Loucy (cell line): Measurements from ENCODE around the gene INSR.

Experiments used
- EZH2phosphoT487 ChIP-seq: fragments of 200-600 bp; IDR thresholded peaks from 2 replicates; pipeline ENCODE4 v1.6.1; 2018; ENCODE audit warnings: antibody characterized with exemption, mild to moderate bottlenecking, moderate library complexity, borderline replicate concordance
- TF ChIP-seq, protein P1 (sequence below): fragments of 200-600 bp; sonication (generic); conservative IDR thresholded peaks from 2 replicates; pipeline ENCODE4 v1.5.1; 2014; ENCODE audit warnings: mild to moderate bottlenecking, antibody characterized with exemption, low read length

DNA sequence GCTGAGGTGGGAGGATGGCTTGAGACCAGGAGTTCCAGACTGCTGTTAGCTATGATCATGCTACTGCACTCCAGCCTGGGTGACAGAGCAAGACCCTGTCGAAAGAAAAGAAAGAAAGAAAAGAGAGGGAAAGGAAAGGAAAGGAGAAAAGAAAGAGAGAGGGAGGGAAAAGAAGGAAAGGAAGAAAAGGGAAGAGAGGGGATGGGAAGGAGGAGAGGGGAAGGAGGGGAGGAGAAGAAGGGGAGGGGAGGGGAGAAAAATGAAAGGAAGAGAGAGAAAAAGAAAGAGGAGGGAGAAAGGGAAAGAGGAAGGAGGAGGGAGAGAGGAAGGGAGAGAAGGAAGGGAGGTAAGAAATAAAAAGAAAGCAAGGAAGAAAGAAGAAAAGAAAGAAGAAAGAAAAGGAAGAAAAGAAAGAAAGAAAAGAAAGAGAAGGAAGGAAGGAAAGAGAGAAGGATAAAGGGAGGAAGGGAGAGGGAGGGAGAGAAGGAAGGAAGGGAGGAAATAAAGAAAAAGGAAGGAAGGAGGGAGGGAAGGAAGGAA lies 44.1 kb downstream of the INSR start:
- TF ChIP-seq, protein P1, sequence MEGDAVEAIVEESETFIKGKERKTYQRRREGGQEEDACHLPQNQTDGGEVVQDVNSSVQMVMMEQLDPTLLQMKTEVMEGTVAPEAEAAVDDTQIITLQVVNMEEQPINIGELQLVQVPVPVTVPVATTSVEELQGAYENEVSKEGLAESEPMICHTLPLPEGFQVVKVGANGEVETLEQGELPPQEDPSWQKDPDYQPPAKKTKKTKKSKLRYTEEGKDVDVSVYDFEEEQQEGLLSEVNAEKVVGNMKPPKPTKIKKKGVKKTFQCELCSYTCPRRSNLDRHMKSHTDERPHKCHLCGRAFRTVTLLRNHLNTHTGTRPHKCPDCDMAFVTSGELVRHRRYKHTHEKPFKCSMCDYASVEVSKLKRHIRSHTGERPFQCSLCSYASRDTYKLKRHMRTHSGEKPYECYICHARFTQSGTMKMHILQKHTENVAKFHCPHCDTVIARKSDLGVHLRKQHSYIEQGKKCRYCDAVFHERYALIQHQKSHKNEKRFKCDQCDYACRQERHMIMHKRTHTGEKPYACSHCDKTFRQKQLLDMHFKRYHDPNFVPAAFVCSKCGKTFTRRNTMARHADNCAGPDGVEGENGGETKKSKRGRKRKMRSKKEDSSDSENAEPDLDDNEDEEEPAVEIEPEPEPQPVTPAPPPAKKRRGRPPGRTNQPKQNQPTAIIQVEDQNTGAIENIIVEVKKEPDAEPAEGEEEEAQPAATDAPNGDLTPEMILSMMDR: no peak
- no peak for TF ChIP-seq EZH2phosphoT487
